ENCODE data around the gene SPECC1L. TPM values are rescaled to one million over a fixed set of nuclear protein-coding genes. Genes with fewer than 3 reads are reported as not detected.

SPECC1L gene
- total and polyA plus RNA-seq, 2 experiments from 2014 or later, result 21.1 to 34.0 TPM

- DNase-seq, result no peak
- Histone ChIP-seq H3K4me1 (ENCODE audit: insufficient read depth) (peaks cover 34% of the 10 kb centered on the region), H2AFZ (no peak overlapping the region), H3K9ac (no peak overlapping the region), H3K27me3 (replicated peaks; ENCODE audit: insufficient read depth) (no peaks in the 10 kb centered on the region), H3K4me3 (no peak overlapping the region), H3K4me2 (ENCODE audit: unreplicated experiment) (no peak overlapping the region), H3K27ac (0 out of 2 replicates have a peak overlapping the region, but pooled peaks have one; percentile 59), H3K79me2 (ENCODE audit: insufficient read depth) (peaks cover 9% of the 10 kb centered on the region; the same call in 1 of the 2 replicates), H3K9me2 (ENCODE audit: insufficient read depth) (no peaks in the 10 kb centered on the region), H3F3A (ENCODE audit: insufficient read depth) (peaks cover 43% of the 10 kb centered on the region), H3K36me3 (ENCODE audit: low read depth) (peaks cover 19% of the 10 kb centered on the region; the same call in 1 of the 2 replicates), H4K20me1 (ENCODE audit: insufficient read depth) (no peaks in the 10 kb centered on the region), H3K9me3 (ENCODE audit: low read depth) (no peaks in the 10 kb centered on the region)
- in situ Hi-C loops (cut with MboI), result no loop called here
- 94 to 97% methylated on average over 2 of the region's 2 CpGs for WGBS, 2 experiments (ENCODE audit: low coverage in 1 of 2, low lambda C conversion rate in 2 of 2, missing lambda C conversion rate in 2 of 2)
- TF ChIP-seq EZH2phosphoT487 (IDR thresholded peaks at IDR 0.05; ENCODE audit: insufficient read depth, low read depth) (no peak), EZH2 (IDR thresholded peaks at IDR 0.05; ENCODE audit: insufficient read depth, poor library complexity, severe bottlenecking) (no peak)
Measured at GRCh38 chr22:24393012-24393559, 122.5 kb downstream of the SPECC1L start.

GRCh38 chr22:24393848-24394247 lies 123.2 kb downstream of the SPECC1L start:
- no peak overlapping the region for H3K4me3 ChIP-seq
- H3K9ac ChIP-seq, result no peak overlapping the region
- whole genome bisulfite sequencing, 2 experiments (ENCODE audit: low coverage in 1 of 2, low lambda C conversion rate in 2 of 2, missing lambda C conversion rate in 2 of 2), result 93 to 98% methylated on average over 3 of the region's 3 CpGs
- H3K27ac ChIP-seq, result no peak overlapping the region
- H3K9me2 ChIP-seq (ENCODE audit: insufficient read depth), result no peaks in the 10 kb centered on the region
- H2AFZ ChIP-seq, result no peak overlapping the region
- no peaks in the 10 kb centered on the region for H3K27me3 ChIP-seq (replicated peaks; ENCODE audit: insufficient read depth)
- H4K20me1 ChIP-seq (ENCODE audit: insufficient read depth), result no peaks in the 10 kb centered on the region
- H3K9me3 ChIP-seq (ENCODE audit: low read depth), result no peaks in the 10 kb centered on the region
- no peak for DNase-seq
- H3K36me3 ChIP-seq (ENCODE audit: low read depth), result peaks cover 23% of the 10 kb centered on the region; the same call in 1 of the 2 replicates
- H3K4me1 ChIP-seq (ENCODE audit: insufficient read depth), result peaks cover 34% of the 10 kb centered on the region
- peaks cover 9% of the 10 kb centered on the region; the same call in 1 of the 2 replicates for H3K79me2 ChIP-seq (ENCODE audit: insufficient read depth)
- in situ Hi-C loops (cut with MboI), result no loop called here
- peaks cover 43% of the 10 kb centered on the region for H3F3A ChIP-seq (ENCODE audit: insufficient read depth)
- TF ChIP-seq EZH2phosphoT487 (IDR thresholded peaks at IDR 0.05; ENCODE audit: insufficient read depth, low read depth) (no peak), EZH2 (IDR thresholded peaks at IDR 0.05; ENCODE audit: insufficient read depth, poor library complexity, severe bottlenecking) (no peak)
- H3K4me2 ChIP-seq (ENCODE audit: unreplicated experiment), result no peak overlapping the region

- H3K27me3 ChIP-seq (replicated peaks; ENCODE audit: insufficient read depth), result no peaks in the 10 kb centered on the region
- no peak for DNase-seq
- no peak overlapping the region for H3K4me3 ChIP-seq
- H3K9me3 ChIP-seq (ENCODE audit: low read depth), result no peaks in the 10 kb centered on the region
- WGBS, 2 experiments (ENCODE audit: low coverage in 1 of 2, low lambda C conversion rate in 2 of 2, missing lambda C conversion rate in 2 of 2), result 80 to 91% methylated on average over 2 of the region's 2 CpGs
- no peak overlapping the region for H3K4me2 ChIP-seq (ENCODE audit: unreplicated experiment)
- H3K9ac ChIP-seq, result no peak overlapping the region
- H3K79me2 ChIP-seq (ENCODE audit: insufficient read depth), result peaks cover 9% of the 10 kb centered on the region; the same call in 1 of the 2 replicates
- no peak overlapping the region for H3K27ac ChIP-seq
- H3K4me1 ChIP-seq (ENCODE audit: insufficient read depth), result peaks cover 34% of the 10 kb centered on the region
- no peak overlapping the region for H2AFZ ChIP-seq
- TF ChIP-seq EZH2 (IDR thresholded peaks at IDR 0.05; ENCODE audit: insufficient read depth, poor library complexity, severe bottlenecking), result no peak
- TF ChIP-seq EZH2phosphoT487 (IDR thresholded peaks at IDR 0.05; ENCODE audit: insufficient read depth, low read depth), result no peak
- peaks cover 43% of the 10 kb centered on the region for H3F3A ChIP-seq (ENCODE audit: insufficient read depth)
- H4K20me1 ChIP-seq (ENCODE audit: insufficient read depth), result no peaks in the 10 kb centered on the region
- H3K9me2 ChIP-seq (ENCODE audit: insufficient read depth), result no peaks in the 10 kb centered on the region
- in situ Hi-C loops (cut with MboI), result no loop called here
- H3K36me3 ChIP-seq (ENCODE audit: low read depth), result peaks cover 23% of the 10 kb centered on the region; the same call in 1 of the 2 replicates
Measured at GRCh38 chr22:24394254-24394653, 123.6 kb downstream of the SPECC1L start.

- no peak for TF ChIP-seq EZH2 (IDR thresholded peaks at IDR 0.05; ENCODE audit: insufficient read depth, poor library complexity, severe bottlenecking)
- TF ChIP-seq EZH2phosphoT487 (IDR thresholded peaks at IDR 0.05; ENCODE audit: insufficient read depth, low read depth), result no peak
- H2AFZ ChIP-seq, result no peak overlapping the region
- no peaks in the 10 kb centered on the region for H3K27me3 ChIP-seq (replicated peaks; ENCODE audit: insufficient read depth)
- H3K4me1 ChIP-seq (ENCODE audit: insufficient read depth), result peaks cover 27% of the 10 kb centered on the region
- H3K9me2 ChIP-seq (ENCODE audit: insufficient read depth), result no peaks in the 10 kb centered on the region
- H3K27ac ChIP-seq, result no peak overlapping the region
- no peak for DNase-seq
- no peaks in the 10 kb centered on the region for H4K20me1 ChIP-seq (ENCODE audit: insufficient read depth)
- in situ Hi-C loops (cut with MboI), result no loop called here
- no peak overlapping the region for H3K4me3 ChIP-seq
- peaks cover 24% of the 10 kb centered on the region for H3F3A ChIP-seq (ENCODE audit: insufficient read depth)
- H3K4me2 ChIP-seq (ENCODE audit: unreplicated experiment), result no peak overlapping the region
- H3K79me2 ChIP-seq (ENCODE audit: insufficient read depth), result peaks cover 9% of the 10 kb centered on the region; the same call in 1 of the 2 replicates
- peaks cover 23% of the 10 kb centered on the region; the same call in 1 of the 2 replicates for H3K36me3 ChIP-seq (ENCODE audit: low read depth)
- H3K9ac ChIP-seq, result no peak overlapping the region
- H3K9me3 ChIP-seq (ENCODE audit: low read depth), result no peaks in the 10 kb centered on the region
Measured at GRCh38 chr22:24398409-24398808, 127.8 kb downstream of the SPECC1L start.

Data from GM23248 (cell line).